Esophagus muscularis mucosa (tissue), 4 donors: Measurements from ENCODE around the gene OLFML1. TPM values are rescaled to one million over a fixed set of nuclear protein-coding genes. Genes with fewer than 3 reads are reported as not detected.

Source experiments
- DNase-seq: peaks from one replicate; pipeline ENCODE4 v3.0.0-alpha.2; 2017; ENCODE audit errors: extremely low spot score
- H3K27ac ChIP-seq, 4 donors: fragments of 200-600 bp; sonication (generic); replicated peaks in 1 of 4; 1 replicate in 3 of 4; 2 replicates in 1 of 4; pipeline ENCODE4 v1.5.1; 2016 to 2019; ENCODE audit warnings: mild to moderate bottlenecking in 1 of 4
- H3K27me3 ChIP-seq, 4 donors: fragments of 200-600 bp; sonication (generic); one replicate each; pipeline versions ENCODE4 v1.5.1 to v1.6.0; 2016 to 2019
- H3K36me3 ChIP-seq, 4 donors: fragments of 200-600 bp; sonication (generic); one replicate each; pipeline ENCODE4 v1.5.1; 2016 to 2019
- H3K4me1 ChIP-seq, 4 donors: fragments of 200-600 bp; sonication (generic); one replicate each; pipeline ENCODE4 v1.5.1; 2016 to 2019
- H3K4me3 ChIP-seq, 4 donors: fragments of 200-600 bp; sonication (generic); 1 replicate in 2 of 4; 2 replicates in 2 of 4; pipeline ENCODE4 v1.5.1; 2016 to 2019; ENCODE audit warnings: mild to moderate bottlenecking in 4 of 4, moderate library complexity in 1 of 4
- H3K9me3 ChIP-seq, 4 donors: fragments of 200-600 bp; sonication (generic); 1 replicate in 3 of 4; 2 replicates in 1 of 4; pipeline ENCODE4 v1.5.1; 2016 to 2019
- CTCF ChIP-seq, 3 experiments: fragments of 200-600 bp in 2 of 3; fragments of 450-650 bp in 1 of 3; sonication (generic) in 2 of 3; IDR thresholded peaks; one replicate each; pipeline ENCODE4 v1.5.1; 2017 to 2019; ENCODE audit warnings: antibody characterized with exemption in 3 of 3, mild to moderate bottlenecking in 2 of 3, moderate library complexity in 1 of 3
- EP300 ChIP-seq: sonication (generic); formaldehyde crosslinking; IDR thresholded peaks from one replicate; pipeline ENCODE4 v1.6.1; 2017; ENCODE audit warnings: antibody characterized with exemption
- POLR2A ChIP-seq: fragments of 450-650 bp; IDR thresholded peaks from one replicate; pipeline ENCODE4 v1.6.1; 2017; ENCODE audit warnings: antibody characterized with exemption, moderate library complexity, mild to moderate bottlenecking, low read depth
- POLR2AphosphoS5 ChIP-seq, 2 donors: sonication (generic); formaldehyde crosslinking; IDR thresholded peaks; one replicate each; pipeline ENCODE4 v1.6.1; 2017; ENCODE audit warnings: antibody characterized with exemption in 2 of 2
- WGBS: methylation state at CpG from one replicate; pipeline ENCODE4 v1.1.5; 2018; 5-methylcytosine and 5-hydroxymethylcytosine counted together
- intact Hi-C: fragments of 100-400 bp; cut with DNase I; formaldehyde crosslinking; loops from one replicate; pipeline ENCODE4 v1.15.1; 2023
- total RNA-seq, 4 donors: library from RNA; depleted of rRNA; stranded (reverse); fragments of >200 nt; gene quantifications; one replicate each; pipeline versions ENCODE4 v1.1.0 to v1.2.1, GENCODE V29; 2016

The OLFML1 gene
- total RNA-seq, 4 donors from 2014 or later: 5.6 to 10.8 (median 7.7) TPM

DNA sequence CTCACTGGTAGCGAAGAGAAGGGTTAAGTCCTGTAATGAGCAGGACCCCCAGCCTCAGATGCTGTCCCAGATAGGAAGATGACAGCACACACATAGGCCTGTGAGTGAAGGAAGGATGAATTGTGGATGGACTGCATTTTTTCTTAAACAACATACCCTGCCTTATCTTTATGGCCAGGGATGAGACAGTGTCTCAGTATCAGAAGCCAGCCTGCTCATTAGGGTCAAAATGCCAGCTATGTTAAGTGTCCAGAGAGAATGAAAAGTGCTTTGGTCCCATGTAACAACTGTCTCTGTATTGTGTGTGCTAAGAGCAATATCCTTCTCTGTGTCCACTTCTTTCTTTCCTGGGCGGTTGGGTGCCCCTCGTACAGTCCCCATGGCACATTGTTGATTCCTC, 58.7 kb downstream of the OLFML1 start:
- intact Hi-C loops: no loop called here
- 98% methylated on average over 3 of the region's 3 CpGs for WGBS

GRCh38 chr11:7545611-7546010, 60.3 kb downstream of the OLFML1 start:
- Histone ChIP-seq H3K27me3 (no peaks in the 10 kb centered on the region), H3K27ac (no peak overlapping the region), H3K4me3 (no peak overlapping the region), H3K4me1 (no peaks in the 10 kb centered on the region), H3K9me3 (no peaks in the 10 kb centered on the region), H3K36me3 (peaks cover 0 to 8% (median 0%) of the 10 kb centered on the region in 4 donors)
- intact Hi-C loops: no loop called here
- 92% methylated on average over 4 of the region's 4 CpGs for WGBS
- no peak for TF ChIP-seq POLR2AphosphoS5 (IDR thresholded peaks at IDR 0.05)
- no peak for TF ChIP-seq CTCF (IDR thresholded peaks at IDR 0.05)
- TF ChIP-seq POLR2A: no peak
- TF ChIP-seq EP300: no peak
- no peak for DNase-seq

More for the DNA sequence above, 58.7 kb downstream of the OLFML1 start:
- Histone ChIP-seq H3K4me1 (peaks cover 0 to 4% (median 0%) of the 10 kb centered on the region in 4 donors), H3K27me3 (no peaks in the 10 kb centered on the region), H3K9me3 (no peaks in the 10 kb centered on the region), H3K4me3 (no peak overlapping the region), H3K27ac (no peak overlapping the region), H3K36me3 (no peaks in the 10 kb centered on the region)
- DNase-seq: no peak
- TF ChIP-seq EP300 (no peak), POLR2A (no peak), CTCF (IDR thresholded peaks at IDR 0.05) (no peak), POLR2AphosphoS5 (IDR thresholded peaks at IDR 0.05) (no peak)

GRCh38 chr11:7546324-7546791, 61.1 kb downstream of the OLFML1 start:
- DNase-seq: no peak
- no peaks in the 10 kb centered on the region for H3K4me1 ChIP-seq
- H3K4me3 ChIP-seq: no peak overlapping the region
- H3K9me3 ChIP-seq: no peaks in the 10 kb centered on the region
- intact Hi-C loops: no loop called here
- TF ChIP-seq POLR2AphosphoS5 (IDR thresholded peaks at IDR 0.05) (no peak), EP300 (no peak), CTCF (IDR thresholded peaks at IDR 0.05) (no peak), POLR2A (no peak)
- no peaks in the 10 kb centered on the region for H3K27me3 ChIP-seq
- WGBS: 92% methylated on average over 3 of the region's 3 CpGs
- H3K27ac ChIP-seq: no peak overlapping the region
- peaks cover 0 to 8% (median 0%) of the 10 kb centered on the region in 4 donors for H3K36me3 ChIP-seq

- Histone ChIP-seq H3K9me3 (no peaks in the 10 kb centered on the region), H3K36me3 (peaks cover 0 to 8% (median 0%) of the 10 kb centered on the region in 4 donors), H3K4me3 (no peak overlapping the region), H3K4me1 (no peaks in the 10 kb centered on the region), H3K27me3 (no peaks in the 10 kb centered on the region), H3K27ac (no peak overlapping the region)
- intact Hi-C loops: no loop called here
- no peak for DNase-seq
- TF ChIP-seq POLR2A (no peak), EP300 (no peak), CTCF (IDR thresholded peaks at IDR 0.05) (no peak), POLR2AphosphoS5 (IDR thresholded peaks at IDR 0.05) (no peak)
- 74% methylated on average over 4 of the region's 4 CpGs for WGBS
Observed at GRCh38 chr11:7547687-7548086, 62.4 kb downstream of the OLFML1 start.
